HepG2 (cell line): ENCODE measurements around the gene ZNF621. TPM values are rescaled to one million over a fixed set of nuclear protein-coding genes. Genes with fewer than 3 reads are reported as not detected.
"Not testable (repeated sequence)": the region's sequence is repeated elsewhere in the genome, so short reads cannot be mapped to it uniquely, and the experiment has no call there.

Source experiments
- ATAC-seq: fragments of 200-7000 bp; cut with Tn5 transposase; 3 replicates; pipeline ENCODE4 v1.9.1; 2020; ENCODE audit warnings: mild to moderate bottlenecking, moderate library complexity
- BruUV-seq: library from RNA; stranded (reverse); fragments of 400-500 nt; replicated peaks from 2 replicates; lab custom pipeline; 2021; lab: Mats Ljungman, UMichigan
- CTCF ChIA-PET: fragments of 300-600 bp; formaldehyde crosslinking; extraction: SDS; loops from one replicate; lab custom pipeline; 2021; ENCODE audit warnings: low total read pairs, inconsistent platforms, low intra/inter-chr PET ratio; lab: Yijun Ruan, JAX
- POLR2A ChIA-PET: fragments of 350-600 bp; sonication (Branson Sonifier 250); formaldehyde crosslinking; loops from one replicate; lab custom pipeline; 2020; ENCODE audit warnings: antibody characterized with exemption, inconsistent platforms; lab: Yijun Ruan, JAX
- DNase-seq: peaks from one replicate; pipeline ENCODE4 v3.0.0-alpha.2; 2015; ENCODE audit warnings: low spot score
- FAIRE-seq: peaks from 3 replicates; lab custom pipeline; 2011; peaks lifted over from hg19 to GRCh38; lab: Jason Lieb, UNC
- H2AFZ ChIP-seq: one replicate; pipeline ENCODE4 v1.6.1; 2011; ENCODE audit warnings: low read length, inconsistent platforms
- H3K27ac ChIP-seq: fragments of 300-600 bp; 3 replicates; pipeline ENCODE4 v1.8.0; 2011; ENCODE audit warnings: mixed run types, mild to moderate bottlenecking, mixed read lengths, low read length, inconsistent platforms; ENCODE audit not compliant: insufficient read depth; ENCODE audit errors: extremely low read length
- H3K27me3 ChIP-seq, 2 experiments: fragments of 200-600 bp in 1 of 2; 2 replicates in 1 of 2; 3 replicates in 1 of 2; pipeline versions ENCODE4 v1.6.0 to v1.8.0; 2011; ENCODE audit warnings: low read length in 2 of 2, mild to moderate bottlenecking in 2 of 2, moderate library complexity in 2 of 2, inconsistent platforms in 1 of 2; ENCODE audit not compliant: insufficient read depth in 2 of 2, control insufficient read depth in 1 of 2
- H3K36me3 ChIP-seq, 2 experiments: fragments of 200-600 bp in 1 of 2; replicated peaks in 1 of 2; 2 replicates in 1 of 2; 3 replicates in 1 of 2; pipeline versions ENCODE4 v1.5.1 to v1.8.0; 2011; ENCODE audit warnings: low read length in 2 of 2, inconsistent platforms in 1 of 2; ENCODE audit not compliant: insufficient read depth in 2 of 2, control insufficient read depth in 1 of 2
- H3K4me1 ChIP-seq: 2 replicates; pipeline ENCODE4 v1.5.1; 2012; ENCODE audit warnings: low read length, inconsistent platforms; ENCODE audit not compliant: insufficient read depth
- H3K4me2 ChIP-seq: 2 replicates; pipeline ENCODE4 v1.6.0; 2011; ENCODE audit warnings: low read depth, low read length, inconsistent platforms
- H3K4me3 ChIP-seq, 3 experiments: fragments of 200-600 bp in 1 of 3; sonication (generic), shearing (Covaris generic) in 1 of 3; replicated peaks in 1 of 3; 2 replicates each; pipeline ENCODE4 v1.5.1; 2011 to 2016; ENCODE audit warnings: low read length in 3 of 3, inconsistent platforms in 2 of 3, low read depth in 2 of 3, mild to moderate bottlenecking in 2 of 3, control low read depth in 1 of 3, mixed read lengths in 1 of 3; ENCODE audit not compliant: insufficient read depth in 1 of 3
- H3K79me2 ChIP-seq: one replicate; pipeline ENCODE4 v1.6.1; 2011; ENCODE audit warnings: low read length, inconsistent platforms; ENCODE audit not compliant: insufficient read depth
- H3K9ac ChIP-seq: 2 replicates; pipeline ENCODE4 v1.6.0; 2011; ENCODE audit warnings: mild to moderate bottlenecking, low read depth, low read length, inconsistent platforms; ENCODE audit not compliant: insufficient read depth
- H3K9me3 ChIP-seq: 2 replicates; pipeline ENCODE4 v1.5.1; 2012; ENCODE audit warnings: mild to moderate bottlenecking, low read length
- H4K20me1 ChIP-seq: 2 replicates; pipeline ENCODE4 v1.6.0; 2011; ENCODE audit warnings: inconsistent platforms, mild to moderate bottlenecking, low read length, moderate library complexity; ENCODE audit not compliant: insufficient read depth
- DNMT3B ChIP-seq: conservative IDR thresholded peaks from 2 replicates; pipeline ENCODE4 v1.6.1; 2016; ENCODE audit warnings: missing biosample characterization, control low read depth
- HOXA3 ChIP-seq: sonication (generic); formaldehyde crosslinking; IDR thresholded peaks from 2 replicates; pipeline ENCODE4 v1.5.0; 2020; ENCODE audit warnings: missing genetic modification reagents
- RBM39 ChIP-seq: fragments of 200-400 bp; formaldehyde crosslinking; IDR thresholded peaks from one replicate; pipeline ENCODE4 v1.6.1; 2018; ENCODE audit warnings: antibody characterized with exemption, mild to moderate bottlenecking, low read depth, low read length; ENCODE audit not compliant: poor library complexity, severe bottlenecking
- U2AF1 ChIP-seq: fragments of 200-400 bp; formaldehyde crosslinking; optimal IDR thresholded peaks from 2 replicates; pipeline ENCODE3; 2017; ENCODE audit warnings: mild to moderate bottlenecking, low read depth, low read length
- ZNF160 ChIP-seq: sonication (generic); formaldehyde crosslinking; IDR thresholded peaks from 2 replicates; pipeline ENCODE4 v1.8.0; 2022; ENCODE audit warnings: mild to moderate bottlenecking, inconsistent platforms, missing genetic modification reagents
- ZNF883 ChIP-seq: sonication (generic); formaldehyde crosslinking; IDR thresholded peaks from 2 replicates; pipeline ENCODE4 v1.5.1; 2020; ENCODE audit warnings: mild to moderate bottlenecking, missing genetic modification reagents; ENCODE audit errors: not compliant biosample characterization
- WGBS: methylation state at CpG from one replicate; pipeline ENCODE4 v1.1.6; 2017; ENCODE audit warnings: low lambda C conversion rate; 5-methylcytosine and 5-hydroxymethylcytosine counted together
- in situ Hi-C: cut with HindIII; loops from 2 replicates; pipeline ENCODE4 v1.10.0; 2017; ENCODE audit warnings: low pct_unique_long_range_greater_than_20kb; ENCODE audit not compliant: extremely low pct_ligation_motif_present
- intact Hi-C: fragments of 100-400 bp; cut with micrococcal nuclease; formaldehyde crosslinking; loops from one replicate; pipeline ENCODE4 v1.10.0; 2022; ENCODE audit not compliant: unreplicated experiment
- polyA plus RNA-seq, 8 experiments: library from polyadenylated mRNA; depleted of rRNA in 3 of 8; stranded (reverse) in 7 of 8; unstranded in 1 of 8; fragments of >200 nt; fragmentation: Illumina TruSeq in 4 of 8; extraction: Trizol in 4 of 8; gene quantifications; 2 replicates each; pipeline versions ENCODE4 v1.2.1 to v1.2.3, GENCODE V29; 2011 to 2016; ENCODE audit warnings: low read depth in 4 of 8, missing spikeins in 1 of 8, mixed read lengths in 1 of 8; ENCODE audit not compliant: insufficient read depth in 1 of 8
- total RNA-seq, 5 experiments: library from RNA; depleted of rRNA; stranded (reverse); fragments of >200 nt; fragmentation: Illumina TruSeq; extraction: Trizol; gene quantifications; 2 replicates each; pipeline ENCODE4 v1.2.3, GENCODE V29; 2016; ENCODE audit warnings: low read depth in 1 of 5
- TF ChIP-seq, protein P1 (sequence below): sonication (generic); formaldehyde crosslinking; IDR thresholded peaks from 2 replicates; pipeline ENCODE4 v1.5.0; 2020; ENCODE audit warnings: missing genetic modification reagents

The ZNF621 gene
- total and polyA plus RNA-seq, 2 of the 13 experiments (the other 11 are each of a cell fraction or from before 2014, with no cell fraction given), result 13.2 to 14.9 TPM

DNA sequence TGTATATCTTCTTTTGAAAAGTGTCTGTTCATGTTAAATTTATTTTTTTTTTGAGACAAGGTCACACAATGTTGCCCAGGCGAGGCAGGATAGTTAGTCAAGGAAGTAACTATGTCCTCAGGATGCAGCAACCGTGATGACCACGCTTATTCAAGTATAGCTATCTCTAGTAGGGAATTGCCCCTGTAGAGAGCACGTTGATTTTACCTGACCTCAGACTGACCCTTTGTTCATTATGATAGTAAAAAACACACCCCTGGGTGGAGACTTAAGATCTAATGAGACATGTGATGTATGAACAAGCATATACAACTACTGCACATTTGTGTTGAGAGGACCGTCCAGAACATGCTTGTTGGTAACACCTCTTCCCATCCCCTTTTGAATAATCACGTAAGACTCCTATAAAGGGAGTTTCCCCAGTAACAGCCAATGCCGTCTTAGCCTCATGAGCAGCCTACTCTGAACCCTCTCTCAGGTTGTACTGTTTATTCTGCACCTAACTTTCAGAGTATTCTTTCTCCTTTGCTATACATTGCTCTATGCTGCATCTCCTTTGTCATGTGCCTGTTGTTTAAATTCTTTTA lies 32.9 kb downstream of the ZNF621 start:
- no peaks in the 10 kb centered on the region for H3K36me3 ChIP-seq
- TF ChIP-seq HOXA3 (no peak), ZNF160 (CRISPR knock-in tag) (no peak), ZNF883 (CRISPR knock-in tag) (no peak), DNMT3B (no peak), RBM39 (no peak), U2AF1 (no peak)
- TF ChIP-seq, protein P1, sequence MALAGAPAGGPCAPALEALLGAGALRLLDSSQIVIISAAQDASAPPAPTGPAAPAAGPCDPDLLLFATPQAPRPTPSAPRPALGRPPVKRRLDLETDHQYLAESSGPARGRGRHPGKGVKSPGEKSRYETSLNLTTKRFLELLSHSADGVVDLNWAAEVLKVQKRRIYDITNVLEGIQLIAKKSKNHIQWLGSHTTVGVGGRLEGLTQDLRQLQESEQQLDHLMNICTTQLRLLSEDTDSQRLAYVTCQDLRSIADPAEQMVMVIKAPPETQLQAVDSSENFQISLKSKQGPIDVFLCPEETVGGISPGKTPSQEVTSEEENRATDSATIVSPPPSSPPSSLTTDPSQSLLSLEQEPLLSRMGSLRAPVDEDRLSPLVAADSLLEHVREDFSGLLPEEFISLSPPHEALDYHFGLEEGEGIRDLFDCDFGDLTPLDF (CRISPR knock-in tag), result no peak
- BruUV-seq, result no TSS peak

DNA sequence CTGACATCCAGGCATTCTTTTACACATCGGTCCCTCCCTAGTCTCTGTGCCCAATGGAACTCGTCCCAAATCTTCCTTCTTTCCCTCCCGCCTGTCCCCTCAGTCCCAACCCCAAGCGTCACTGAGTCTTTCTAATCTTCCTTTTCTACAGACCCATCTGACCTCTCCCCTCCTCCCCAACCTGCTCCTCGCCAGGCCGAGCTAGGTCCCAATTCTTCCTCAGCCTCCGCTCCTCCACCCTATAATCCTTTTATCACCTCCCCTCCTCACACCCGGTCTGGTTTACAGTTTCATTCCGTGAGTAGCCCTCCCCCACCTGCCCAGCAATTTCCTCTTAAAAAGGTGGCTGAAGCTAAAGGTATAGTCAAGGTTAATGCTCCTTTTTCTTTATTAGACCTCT lies 37.7 kb downstream of the ZNF621 start:
- H3K27me3 ChIP-seq, H3K4me3 ChIP-seq, H3K36me3 ChIP-seq, H4K20me1 ChIP-seq, FAIRE-seq, in situ Hi-C loops, POLR2A ChIA-PET, DNase-seq, H3K9ac ChIP-seq, H3K4me2 ChIP-seq, H2AFZ ChIP-seq, ATAC-seq, H3K9me3 ChIP-seq, CTCF ChIA-PET, H3K79me2 ChIP-seq, H3K27ac ChIP-seq, intact Hi-C loops, BruUV-seq, H3K4me1 ChIP-seq: not testable (repeated sequence)
- WGBS, result 80% methylated on average over 9 of the region's 9 CpGs

More for the DNA sequence above, 32.9 kb downstream of the ZNF621 start:
- no peak overlapping the region for H3K4me2 ChIP-seq
- in situ Hi-C loops (no loop called here), intact Hi-C loops (no loop called here)
- ChIA-PET POLR2A (no interaction called here), CTCF (no interaction called here)
- no peaks in the 10 kb centered on the region for H3K27me3 ChIP-seq
- no peaks in the 10 kb centered on the region for H3K9me3 ChIP-seq
- H3K4me3 ChIP-seq, result no peak overlapping the region
- H4K20me1 ChIP-seq, result no peaks in the 10 kb centered on the region
- no peak for ATAC-seq
- 78% methylated on average over 7 of the region's 7 CpGs for WGBS
- H3K27ac ChIP-seq, result no peak overlapping the region
- no peaks in the 10 kb centered on the region for H3K79me2 ChIP-seq
- H3K4me1 ChIP-seq, result no peaks in the 10 kb centered on the region
- no peak for DNase-seq
- H2AFZ ChIP-seq, result no peak overlapping the region
- FAIRE-seq, result no peak
- no peak overlapping the region for H3K9ac ChIP-seq

DNA sequence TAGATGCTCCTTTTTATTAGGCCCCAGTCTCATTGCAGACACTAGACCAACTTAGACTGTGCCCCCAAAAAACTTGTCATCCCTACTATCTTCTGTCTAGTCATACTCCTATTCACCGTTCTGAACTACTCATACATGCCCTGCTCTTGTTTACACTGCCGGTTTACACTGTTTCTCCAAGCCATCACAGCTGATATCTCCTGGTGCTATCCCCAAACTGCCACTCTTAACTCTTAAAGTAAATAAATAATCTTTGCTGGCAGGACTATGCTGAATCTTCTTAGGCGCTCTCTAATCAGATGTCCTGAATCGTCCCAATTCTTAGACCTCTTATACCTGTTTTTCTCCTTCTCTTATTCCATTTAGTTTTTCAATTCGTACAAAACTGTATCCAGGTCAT lies 40.9 kb downstream of the ZNF621 start:
- H3K4me1 ChIP-seq, in situ Hi-C loops, H3K9ac ChIP-seq, H4K20me1 ChIP-seq, BruUV-seq, H3K9me3 ChIP-seq, intact Hi-C loops, H3K36me3 ChIP-seq, H3K27ac ChIP-seq, FAIRE-seq, DNase-seq, ATAC-seq, POLR2A ChIA-PET, H2AFZ ChIP-seq, CTCF ChIA-PET, H3K27me3 ChIP-seq, H3K79me2 ChIP-seq, H3K4me2 ChIP-seq, H3K4me3 ChIP-seq: not testable (repeated sequence)
- WGBS, result 46% methylated on average over 5 of the region's 5 CpGs
